NOMO-1 (cell line): ENCODE measurements around the gene PRKAG2.
"Not testable (repeated sequence)": the region's sequence is repeated elsewhere in the genome, so short reads cannot be mapped to it uniquely, and the experiment has no call there.

Experiments
- DNase-seq, 2 experiments: peaks; one replicate each; lab custom pipeline; 2025; ENCODE audit not compliant: unreplicated experiment in 2 of 2; lab: John Stamatoyannopoulos, UW

PRKAG2 gene

GRCh38 chr7:151852486-151853396, 24.2 kb downstream of the PRKAG2 start:
- DNase-seq = no peak

- no peak for DNase-seq
These were observed 25.1 kb downstream of the PRKAG2 start for GRCh38 chr7:151851782-151852181.

GRCh38 chr7:151851145-151851751, 25.7 kb downstream of the PRKAG2 start:
- DNase-seq = peak; percentile 55 to 59

- no peak for DNase-seq
These were observed 26.3 kb downstream of the PRKAG2 start for GRCh38 chr7:151850491-151851124.

- DNase-seq = no peak
These were observed 27.0 kb downstream of the PRKAG2 start for GRCh38 chr7:151849879-151850260.

GRCh38 chr7:151849008-151849878, 27.7 kb downstream of the PRKAG2 start:
- DNase-seq = no peak

GRCh38 chr7:151847681-151848081, 29.2 kb downstream of the PRKAG2 start:
- DNase-seq = no peak

GRCh38 chr7:151847136-151847535, 29.8 kb downstream of the PRKAG2 start:
- no peak for DNase-seq

- DNase-seq = no peak
These were observed 31.3 kb downstream of the PRKAG2 start for GRCh38 chr7:151845412-151846205.

- no peak for DNase-seq
These were observed 32.1 kb downstream of the PRKAG2 start for GRCh38 chr7:151844825-151845200.

GRCh38 chr7:151844071-151844824, 32.7 kb downstream of the PRKAG2 start:
- peak in 1 of 2 experiments; percentile 16 for DNase-seq

- DNase-seq = no peak
These were observed 33.7 kb downstream of the PRKAG2 start for GRCh38 chr7:151843181-151843580.

GRCh38 chr7:151841395-151842051, 35.4 kb downstream of the PRKAG2 start:
- DNase-seq = not testable (repeated sequence)

- DNase-seq = no peak
These were observed 36.6 kb downstream of the PRKAG2 start for GRCh38 chr7:151840088-151840910.

GRCh38 chr7:151839451-151839921, 37.4 kb downstream of the PRKAG2 start:
- DNase-seq = no peak

- peak; percentile 66 to 69 for DNase-seq
These were observed 38.0 kb downstream of the PRKAG2 start for GRCh38 chr7:151838861-151839381.

- peak in 1 of 2 experiments; percentile 6 for DNase-seq
These were observed 38.8 kb downstream of the PRKAG2 start for GRCh38 chr7:151838072-151838471.
